ENCODE data around the gene TJP3.
"Not testable (repeated sequence)": the region's sequence is repeated elsewhere in the genome, so short reads cannot be mapped to it uniquely, and the experiment has no call there.

TJP3 gene

GRCh38 chr19:3762130-3762473 lies 53.9 kb downstream of the TJP3 start:
- no peaks in the 10 kb centered on the region for H3K9me3 Mint-ChIP-seq
- no peaks in the 10 kb centered on the region for H3K36me3 Mint-ChIP-seq (ENCODE audit: low read depth)
- no peaks in the 10 kb centered on the region for H3K27me3 Mint-ChIP-seq (ENCODE audit: low read depth, poor library complexity)
- H3K27ac Mint-ChIP-seq = peak overlapping the region; percentile 100
- no peak for DNase-seq
- H3K4me3 Mint-ChIP-seq = peak overlapping the region; percentile 97
- no peak for TF ChIP-seq CTCF (IDR thresholded peaks at IDR 0.05)
- H3K4me1 Mint-ChIP-seq = peaks cover 14% of the 10 kb centered on the region

DNA sequence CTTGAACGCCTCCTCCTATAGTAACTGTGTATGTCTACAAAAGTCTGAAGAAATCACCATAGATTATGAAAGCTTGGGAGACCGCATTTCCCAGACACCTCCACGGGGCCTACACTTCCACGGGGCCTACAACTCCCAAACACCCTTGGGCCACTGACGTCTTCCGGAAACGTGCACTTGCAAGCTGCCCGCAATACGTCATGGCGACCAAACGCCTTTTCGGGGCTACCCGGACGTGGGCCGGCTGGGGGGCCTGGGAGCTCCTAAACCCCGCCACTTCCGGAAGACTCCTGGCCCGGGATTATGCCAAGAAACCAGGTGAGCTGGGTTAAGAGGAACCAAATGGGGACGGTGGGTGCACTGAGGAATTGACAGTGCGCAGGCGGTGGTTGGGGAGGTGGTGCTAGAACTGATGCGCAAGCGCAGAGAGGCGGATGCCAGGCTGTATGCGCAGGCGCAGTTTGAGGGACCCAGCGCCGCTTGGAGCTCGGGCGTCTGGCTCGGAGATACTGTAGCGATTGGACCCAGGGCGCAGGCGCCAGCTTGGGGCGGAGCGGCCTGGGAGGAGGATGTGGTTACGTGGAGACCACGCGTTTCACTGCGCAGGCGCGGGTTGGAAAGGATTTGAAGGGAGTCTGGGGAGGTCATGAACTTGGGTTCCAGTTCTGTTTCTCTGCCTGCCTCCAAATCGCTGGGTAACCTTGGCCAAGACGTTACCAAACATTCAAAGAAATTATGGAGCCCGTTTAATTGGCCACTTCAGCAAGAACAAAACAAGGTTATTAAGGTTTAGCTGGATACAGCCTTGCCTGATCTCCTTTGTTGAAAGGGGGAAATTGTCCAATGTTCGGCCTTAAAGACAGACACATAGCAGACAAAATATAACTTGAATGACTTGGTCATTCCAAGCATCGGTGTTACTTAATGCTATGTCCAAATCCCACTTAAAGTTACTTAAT lies 54.6 kb downstream of the TJP3 start, which contains the start of gene MRPL54:
Gene MRPL54, plus strand, starts transcription at position 182 of the 959 bp plus-strand sequence. Its CDS starts 19 bp downstream, at position 201.
- H3K27ac Mint-ChIP-seq = peak within 1 kb of the TSS; percentile 100
- H3K4me3 Mint-ChIP-seq = peak within 1 kb of the TSS; percentile 97
- H3K36me3 Mint-ChIP-seq (ENCODE audit: low read depth) = no peaks in the 10 kb centered on the region
- TF ChIP-seq CTCF (IDR thresholded peaks at IDR 0.05) = no peak
- DNase-seq = peak; percentile 99
- no peaks in the 10 kb centered on the region for H3K27me3 Mint-ChIP-seq (ENCODE audit: low read depth, poor library complexity)
- H3K4me1 Mint-ChIP-seq = peaks cover 14% of the 10 kb centered on the region
- no peaks in the 10 kb centered on the region for H3K9me3 Mint-ChIP-seq

GRCh38 chr19:3765121-3765520 lies 56.9 kb downstream of the TJP3 start:
- no peak for DNase-seq
- H3K4me3 Mint-ChIP-seq = no peak overlapping the region
- TF ChIP-seq CTCF (IDR thresholded peaks at IDR 0.05) = no peak
- H3K27ac Mint-ChIP-seq = no peak overlapping the region
- H3K4me1 Mint-ChIP-seq = peaks cover 18% of the 10 kb centered on the region
- no peaks in the 10 kb centered on the region for H3K9me3 Mint-ChIP-seq
- no peaks in the 10 kb centered on the region for H3K27me3 Mint-ChIP-seq (ENCODE audit: low read depth, poor library complexity)
- H3K36me3 Mint-ChIP-seq (ENCODE audit: low read depth) = peaks cover 5% of the 10 kb centered on the region

DNA sequence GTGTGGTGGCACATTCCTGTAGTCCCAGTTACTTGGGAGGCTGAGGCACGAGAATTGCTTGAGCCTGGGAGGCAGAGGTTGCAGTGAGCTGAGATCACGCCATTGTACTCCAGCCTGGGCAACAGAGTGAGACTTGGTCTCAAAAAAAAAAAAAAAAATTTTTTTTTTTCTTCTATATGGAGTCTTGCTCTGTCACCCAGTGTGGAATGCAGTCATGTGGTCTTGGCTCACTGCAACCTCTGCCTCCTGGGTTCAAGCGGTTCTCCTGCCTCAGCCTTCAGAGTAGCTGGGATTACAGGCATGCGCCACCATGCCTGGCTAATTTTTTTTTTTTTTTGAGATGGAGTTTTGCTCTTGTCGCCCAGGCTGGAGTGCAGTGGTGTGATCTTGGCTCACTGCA lies 57.6 kb downstream of the TJP3 start:
- H3K27ac Mint-ChIP-seq; H3K9me3 Mint-ChIP-seq; DNase-seq; H3K4me3 Mint-ChIP-seq; H3K36me3 Mint-ChIP-seq (ENCODE audit: low read depth); H3K27me3 Mint-ChIP-seq (ENCODE audit: low read depth, poor library complexity): not testable (repeated sequence)
- H3K4me1 Mint-ChIP-seq = peaks cover 19% of the 10 kb centered on the region

DNA sequence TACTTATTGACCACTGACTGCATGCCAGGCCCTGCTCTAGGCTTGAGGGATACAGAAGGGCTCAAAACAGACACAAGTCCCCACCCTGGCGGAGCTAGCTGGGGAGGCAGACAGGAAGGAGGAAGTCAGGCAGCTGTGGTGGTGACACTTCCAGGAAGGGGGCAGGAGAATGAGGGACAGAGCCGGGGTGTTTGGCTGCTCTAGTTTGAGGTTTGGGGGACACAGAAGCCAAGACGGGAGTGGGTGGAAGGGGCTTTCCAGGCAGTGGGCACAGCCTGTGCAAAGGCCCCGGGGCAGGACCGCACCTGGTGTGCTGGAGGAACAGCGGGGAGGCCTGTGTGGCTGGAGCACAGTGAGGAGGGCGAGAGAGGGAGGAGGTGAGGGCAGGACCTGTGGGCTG lies 58.3 kb downstream of the TJP3 start:
- Mint-ChIP-seq H3K4me3 (no peak overlapping the region), H3K4me1 (peaks cover 19% of the 10 kb centered on the region), H3K27me3 (ENCODE audit: low read depth, poor library complexity) (no peaks in the 10 kb centered on the region), H3K36me3 (ENCODE audit: low read depth) (peaks cover 5% of the 10 kb centered on the region), H3K27ac (no peak overlapping the region), H3K9me3 (no peaks in the 10 kb centered on the region)
- TF ChIP-seq CTCF (IDR thresholded peaks at IDR 0.05) = no peak
- DNase-seq = no peak

GRCh38 chr19:3767050-3767449 lies 58.9 kb downstream of the TJP3 start:
- H3K9me3 Mint-ChIP-seq = no peaks in the 10 kb centered on the region
- H3K27ac Mint-ChIP-seq = no peak overlapping the region
- DNase-seq = no peak
- no peak for TF ChIP-seq CTCF (IDR thresholded peaks at IDR 0.05)
- no peaks in the 10 kb centered on the region for H3K27me3 Mint-ChIP-seq (ENCODE audit: low read depth, poor library complexity)
- H3K36me3 Mint-ChIP-seq (ENCODE audit: low read depth) = peaks cover 5% of the 10 kb centered on the region
- H3K4me1 Mint-ChIP-seq = peaks cover 25% of the 10 kb centered on the region
- H3K4me3 Mint-ChIP-seq = no peak overlapping the region
